HG03280 (cell line): ENCODE measurements around the gene NPSR1.
"Not testable (repeated sequence)": the region's sequence is repeated elsewhere in the genome, so short reads cannot be mapped to it uniquely, and the experiment has no call there.

Experiments
- ATAC-seq: cut with Tn5 transposase; IDR thresholded peaks from one replicate; pipeline ENCODE4 v1.9.1; 2021; ENCODE audit warnings: mild to moderate bottlenecking, moderate library complexity; ENCODE audit not compliant: unreplicated experiment

The NPSR1 gene, protein sequence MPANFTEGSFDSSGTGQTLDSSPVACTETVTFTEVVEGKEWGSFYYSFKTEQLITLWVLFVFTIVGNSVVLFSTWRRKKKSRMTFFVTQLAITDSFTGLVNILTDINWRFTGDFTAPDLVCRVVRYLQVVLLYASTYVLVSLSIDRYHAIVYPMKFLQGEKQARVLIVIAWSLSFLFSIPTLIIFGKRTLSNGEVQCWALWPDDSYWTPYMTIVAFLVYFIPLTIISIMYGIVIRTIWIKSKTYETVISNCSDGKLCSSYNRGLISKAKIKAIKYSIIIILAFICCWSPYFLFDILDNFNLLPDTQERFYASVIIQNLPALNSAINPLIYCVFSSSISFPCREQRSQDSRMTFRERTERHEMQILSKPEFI

DNA sequence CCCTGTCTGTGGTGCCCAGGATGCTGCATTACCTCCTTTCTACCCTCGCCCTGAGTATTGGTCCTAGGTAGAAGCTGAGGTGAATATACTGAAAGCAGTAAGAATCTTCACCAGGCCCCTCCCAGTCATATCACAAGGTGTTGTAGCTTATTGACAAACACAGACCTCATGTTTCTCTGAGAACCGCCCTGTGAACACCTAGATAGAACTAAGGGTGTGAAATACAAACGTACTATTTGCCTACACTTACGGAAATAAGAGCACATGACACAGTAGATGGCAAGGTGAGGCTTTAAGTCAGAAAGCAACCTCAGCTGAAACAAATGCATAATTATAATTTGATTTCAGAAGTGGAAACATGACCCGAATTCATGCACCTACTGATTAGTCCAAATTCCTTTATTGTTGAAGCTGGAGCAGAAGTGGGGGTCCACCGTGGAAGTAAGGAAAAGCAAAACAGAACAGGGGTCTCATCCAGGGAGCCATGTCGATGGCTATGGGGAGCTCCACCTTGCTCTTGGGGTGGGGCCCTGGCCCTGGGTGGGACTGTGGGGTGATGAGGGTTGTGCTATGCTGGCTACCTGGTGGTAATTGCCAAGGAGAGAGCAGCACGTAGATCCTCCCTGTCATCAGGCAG lies at the start of gene NPSR1:
Gene NPSR1 (plus strand): TSS at position 587 of the 637 bp plus-strand sequence. CDS start 195 bp downstream, outside the sequence.
- ATAC-seq: no peak

DNA sequence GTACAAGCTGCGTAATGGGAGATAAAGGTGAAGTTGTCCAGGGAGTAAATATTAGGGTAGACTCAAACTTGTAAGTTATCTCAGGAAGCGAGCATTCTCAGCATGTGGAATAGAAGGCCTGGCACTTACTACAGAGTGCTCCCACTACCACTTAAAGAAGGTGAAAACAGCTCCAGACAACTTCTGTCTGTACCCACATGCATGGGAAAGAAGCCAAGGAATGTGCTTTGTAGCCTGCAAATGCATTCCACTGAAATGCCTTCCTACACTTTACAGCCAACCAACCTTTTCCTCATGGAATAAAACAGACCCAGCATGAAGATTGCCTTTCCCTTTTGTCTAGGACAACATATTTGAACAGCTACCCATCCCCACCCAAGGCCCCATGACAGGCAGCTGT lies 45.4 kb upstream of the NPSR1 start:
- ATAC-seq: no peak

DNA sequence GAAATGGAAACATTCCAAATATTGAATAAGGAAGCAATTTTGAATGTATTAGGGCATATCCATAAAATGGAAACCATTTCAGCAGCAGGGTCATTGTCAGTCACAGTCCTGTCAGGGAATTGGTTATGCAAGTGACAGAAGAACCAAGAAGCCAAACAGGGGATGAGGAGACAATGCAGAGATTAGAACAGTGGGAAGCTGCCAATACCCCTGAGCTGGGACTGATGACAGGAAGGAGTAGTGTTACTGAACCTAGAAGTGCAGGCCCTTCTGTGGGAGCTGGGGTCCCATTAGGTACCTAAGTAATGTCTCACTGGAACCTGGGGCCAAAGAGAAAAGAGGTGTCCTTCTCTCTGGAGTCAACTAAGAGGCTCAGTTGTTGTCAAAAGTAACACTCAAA lies 37.6 kb upstream of the NPSR1 start:
- ATAC-seq: no peak

DNA sequence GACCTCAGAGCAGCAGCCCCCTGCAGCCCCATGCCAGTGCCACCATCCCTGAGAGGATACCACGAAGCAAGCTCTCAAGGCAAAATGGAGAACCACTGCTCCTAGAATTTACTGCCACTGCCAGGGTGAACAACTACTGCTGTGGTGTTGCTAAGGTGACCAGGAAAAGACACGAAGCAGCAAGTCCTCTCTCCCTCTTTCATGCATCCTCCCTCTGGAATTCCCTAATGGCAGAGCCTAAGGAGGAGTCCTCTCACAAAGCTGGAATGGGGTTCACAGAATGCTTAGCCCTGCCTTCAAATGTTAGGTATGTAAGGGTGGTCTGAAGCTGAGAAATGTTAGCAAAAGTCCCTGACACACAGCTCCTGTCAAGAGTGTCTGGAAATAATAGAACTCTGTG lies 35.8 kb upstream of the NPSR1 start:
- ATAC-seq: no peak

DNA sequence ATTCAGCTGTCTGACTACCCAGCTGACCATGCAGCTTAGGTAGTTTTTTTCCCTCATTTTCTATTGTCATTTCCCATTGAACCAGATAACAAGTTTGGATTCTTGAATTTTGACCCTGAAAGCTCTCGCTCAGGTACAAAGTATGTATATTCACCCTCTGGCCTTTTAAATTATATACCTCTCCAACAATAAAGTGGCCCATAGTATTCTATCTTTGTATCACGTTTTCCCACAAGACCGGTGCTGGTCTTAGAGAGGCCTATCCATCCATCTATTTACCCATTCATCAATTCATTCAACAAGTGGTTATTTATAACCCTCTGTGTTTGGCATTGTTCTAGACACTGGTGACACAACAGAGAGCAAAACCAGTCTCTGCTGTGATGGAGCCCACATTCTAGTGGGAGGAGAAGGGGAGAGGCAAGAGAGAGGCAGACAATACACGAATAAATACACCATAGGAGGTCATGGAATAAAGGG lies 35.2 kb upstream of the NPSR1 start:
- no peak for ATAC-seq

DNA sequence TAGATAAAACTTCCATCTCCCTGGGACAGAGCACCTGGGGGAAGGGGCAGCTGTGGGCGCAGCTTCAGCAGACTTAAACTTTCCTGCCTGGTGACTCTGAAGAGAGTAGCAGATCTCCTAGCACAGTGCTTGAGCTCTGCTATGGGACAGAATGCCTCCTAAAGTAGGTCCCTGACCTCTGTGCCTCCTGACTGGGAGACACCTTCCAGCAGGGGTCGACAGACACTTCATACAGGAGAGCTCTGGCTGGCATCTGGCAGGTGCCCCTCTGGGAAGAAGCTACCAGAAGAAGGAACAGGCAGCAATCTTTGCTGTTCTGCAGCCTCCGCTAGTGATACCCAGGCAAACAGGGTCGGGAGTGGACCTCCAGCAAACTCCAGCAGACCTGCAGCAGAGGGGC lies 29.4 kb upstream of the NPSR1 start:
- ATAC-seq: not testable (repeated sequence)

DNA sequence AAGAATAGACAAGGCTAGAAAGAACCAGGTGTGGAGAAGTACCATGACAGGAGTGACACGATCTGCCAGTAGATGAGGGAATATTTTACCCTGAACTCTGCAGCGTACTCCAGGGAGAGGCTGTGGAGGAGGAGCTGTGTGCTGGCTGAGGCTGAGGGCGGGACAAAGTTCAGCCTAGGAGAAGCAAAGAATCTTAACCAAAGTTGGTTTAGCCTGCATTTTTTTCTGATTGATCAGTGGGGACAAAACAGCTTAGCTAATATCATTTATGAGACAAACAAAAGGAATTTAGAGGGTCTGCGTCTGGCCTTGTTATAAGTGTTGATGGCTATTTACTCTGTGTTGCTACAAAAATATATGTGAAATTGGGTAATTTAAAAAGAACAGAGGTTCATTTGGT lies 5.2 kb upstream of the NPSR1 start:
- no peak for ATAC-seq

DNA sequence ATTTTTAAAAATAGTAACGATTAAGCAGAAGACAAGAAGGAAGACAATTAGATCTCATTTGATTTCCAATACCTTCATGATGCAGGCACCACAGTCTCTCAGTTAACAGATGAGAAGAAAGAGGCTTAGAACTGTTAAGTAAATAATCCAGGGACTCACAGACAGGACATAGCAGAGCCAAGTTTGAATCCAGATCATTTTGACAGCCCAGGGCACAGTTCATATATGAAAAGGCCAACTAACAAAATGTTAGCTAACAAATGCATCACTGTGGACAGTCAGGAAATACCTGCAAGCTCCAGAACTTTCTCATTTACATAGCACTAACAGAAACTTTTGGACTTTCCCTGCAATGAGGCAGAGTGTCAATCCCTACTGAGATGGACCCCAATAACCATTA lies 4.2 kb upstream of the NPSR1 start:
- ATAC-seq: no peak

DNA sequence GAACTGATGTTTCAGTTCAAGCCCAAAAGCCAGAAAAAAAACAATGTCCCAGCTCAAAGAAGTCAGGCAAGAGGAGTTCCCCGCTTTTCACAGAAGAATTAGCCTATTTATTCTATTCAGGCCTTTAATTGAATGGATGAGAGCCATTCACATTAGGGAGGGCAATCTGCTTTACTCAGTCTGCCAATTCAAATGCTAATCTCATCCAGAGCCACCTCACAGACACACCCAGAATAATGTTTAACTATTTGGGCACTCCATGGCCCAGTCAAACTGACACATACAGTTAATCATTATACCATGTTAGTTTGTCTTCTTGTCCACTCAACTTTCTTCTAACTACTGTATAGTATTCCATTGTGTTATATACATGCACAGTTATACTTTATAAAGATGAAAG lies 2.6 kb upstream of the NPSR1 start:
- no peak for ATAC-seq

DNA sequence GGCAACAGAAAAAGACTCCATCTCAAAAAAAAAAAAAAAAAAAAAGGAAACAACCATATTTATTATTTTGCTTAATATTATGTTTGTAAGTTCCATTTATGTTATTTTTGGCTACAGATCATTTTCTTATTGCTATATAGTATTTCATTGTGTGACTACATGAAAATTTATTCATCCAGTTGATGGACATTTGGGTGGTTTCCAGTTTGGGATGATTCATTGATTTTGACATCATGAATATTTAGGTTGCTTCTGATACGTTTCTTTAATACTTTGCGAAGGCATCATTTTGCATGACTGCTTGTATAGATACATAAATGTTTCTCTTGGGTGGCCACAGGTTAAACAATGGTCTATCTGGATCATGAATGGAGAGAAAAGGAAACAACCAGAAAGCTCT lies 2.0 kb upstream of the NPSR1 start:
- ATAC-seq: no peak

DNA sequence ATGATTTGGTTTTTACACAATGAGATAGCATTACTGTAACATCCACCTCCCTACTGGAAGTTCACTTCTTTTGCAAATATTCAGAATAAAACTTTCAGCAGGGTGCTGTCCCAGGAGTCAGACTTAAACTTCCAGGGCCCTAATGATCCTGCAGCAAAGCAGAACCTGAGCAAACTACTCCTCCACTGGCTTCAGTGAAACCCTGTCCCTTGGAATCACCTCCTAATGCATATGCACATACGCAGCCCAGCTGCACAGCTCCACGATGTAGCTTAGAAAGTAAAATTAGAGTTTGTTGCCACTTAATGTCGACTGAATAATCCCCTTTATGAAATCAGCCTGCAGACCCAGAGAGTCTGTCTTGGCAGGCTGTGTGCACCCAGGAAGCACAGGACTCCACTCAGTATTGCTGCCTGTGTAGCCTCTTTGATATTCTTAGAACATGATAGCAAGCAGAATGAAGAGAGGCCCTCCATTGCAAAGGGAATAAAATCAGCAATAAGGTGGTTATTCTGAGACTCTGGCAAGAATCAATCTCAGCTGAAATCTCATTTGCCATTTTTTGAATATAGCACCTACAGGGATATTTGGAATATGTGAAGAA lies 1.6 kb downstream of the NPSR1 start:
- no peak for ATAC-seq

DNA sequence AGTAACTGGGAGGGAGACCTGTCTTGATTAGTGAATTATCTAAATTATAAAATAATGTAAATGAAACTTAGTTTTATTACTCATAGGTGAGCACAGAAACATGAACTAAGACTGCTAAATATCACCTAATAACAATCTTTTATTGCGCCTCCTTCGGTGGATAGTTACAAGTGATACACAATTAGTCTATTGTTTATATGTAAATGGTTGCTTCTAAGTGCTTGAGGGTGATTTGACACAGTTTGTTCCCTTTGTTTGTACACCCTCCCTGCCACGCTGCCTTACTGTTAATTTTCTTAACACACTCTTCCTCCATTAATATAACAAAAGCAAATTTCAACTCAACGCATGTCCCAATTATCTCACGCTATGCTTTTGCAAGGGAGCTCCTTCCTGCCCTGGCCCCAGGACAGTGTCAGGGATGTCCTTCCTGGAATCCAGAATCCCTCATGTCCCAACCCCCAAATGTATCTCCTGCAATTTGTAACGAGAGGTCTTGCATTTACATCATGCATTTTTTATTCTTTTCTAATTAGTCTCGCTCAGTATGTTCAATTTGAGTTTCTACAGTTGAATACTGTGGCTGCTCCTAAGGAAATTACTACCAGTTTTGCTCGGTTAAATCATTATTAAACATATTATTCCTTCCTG lies 4.2 kb downstream of the NPSR1 start:
- no peak for ATAC-seq

DNA sequence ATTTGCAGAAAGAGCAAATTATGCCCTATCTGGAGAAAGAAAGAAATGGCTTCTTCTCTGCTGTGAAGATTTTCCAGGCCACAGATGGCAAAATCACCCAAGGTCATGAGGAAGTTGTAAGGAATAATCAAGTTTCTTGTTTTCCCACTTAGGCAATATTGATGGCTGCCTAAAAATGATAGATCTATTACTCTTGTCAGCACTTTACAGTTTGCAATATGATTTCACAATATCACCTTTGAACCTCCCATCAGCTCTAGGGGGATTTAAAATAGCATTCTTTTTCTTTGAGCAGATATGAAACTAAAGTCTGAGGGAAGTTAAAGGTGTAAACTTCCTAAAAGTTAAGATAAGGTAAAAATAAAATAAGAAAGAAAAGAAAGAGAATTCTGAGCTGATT lies 6.7 kb downstream of the NPSR1 start:
- ATAC-seq: no peak

DNA sequence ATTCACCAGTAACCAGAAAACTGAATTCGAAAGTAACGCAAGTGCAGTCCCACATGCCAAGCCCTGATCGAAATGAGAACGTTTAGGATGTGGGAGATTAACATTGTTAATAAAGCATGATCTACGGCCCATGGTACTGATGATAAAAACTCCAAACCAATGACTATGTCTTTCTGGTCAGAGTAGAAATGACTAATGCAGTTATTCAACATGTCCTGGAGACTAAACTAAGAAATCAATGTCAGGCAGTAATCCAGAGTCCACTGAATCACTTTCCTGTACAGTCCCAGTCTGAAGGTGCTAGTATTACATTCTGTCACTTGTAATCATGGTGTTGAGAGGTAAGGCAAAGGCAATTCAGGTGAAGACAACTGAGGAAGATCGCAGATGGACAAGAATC lies 14.4 kb downstream of the NPSR1 start:
- ATAC-seq: no peak

DNA sequence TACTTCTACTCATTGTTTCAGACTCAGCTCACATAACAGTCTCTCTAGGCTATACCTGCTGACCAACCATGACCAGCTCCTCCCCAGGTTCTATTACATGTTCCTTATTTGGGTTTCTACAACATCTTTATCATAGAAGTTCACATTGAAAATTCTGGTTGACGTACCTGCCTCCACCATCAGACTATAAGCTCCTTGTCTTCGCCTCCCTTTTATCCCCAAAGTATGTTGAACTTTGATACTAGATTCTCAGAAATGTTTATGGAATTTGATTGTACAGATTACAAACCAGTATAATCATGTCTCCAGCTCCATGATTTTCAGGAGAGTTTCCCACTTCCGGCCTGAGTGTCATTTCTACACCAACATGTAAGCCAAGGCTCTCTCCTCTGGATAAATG lies 15.0 kb downstream of the NPSR1 start:
- no peak for ATAC-seq

DNA sequence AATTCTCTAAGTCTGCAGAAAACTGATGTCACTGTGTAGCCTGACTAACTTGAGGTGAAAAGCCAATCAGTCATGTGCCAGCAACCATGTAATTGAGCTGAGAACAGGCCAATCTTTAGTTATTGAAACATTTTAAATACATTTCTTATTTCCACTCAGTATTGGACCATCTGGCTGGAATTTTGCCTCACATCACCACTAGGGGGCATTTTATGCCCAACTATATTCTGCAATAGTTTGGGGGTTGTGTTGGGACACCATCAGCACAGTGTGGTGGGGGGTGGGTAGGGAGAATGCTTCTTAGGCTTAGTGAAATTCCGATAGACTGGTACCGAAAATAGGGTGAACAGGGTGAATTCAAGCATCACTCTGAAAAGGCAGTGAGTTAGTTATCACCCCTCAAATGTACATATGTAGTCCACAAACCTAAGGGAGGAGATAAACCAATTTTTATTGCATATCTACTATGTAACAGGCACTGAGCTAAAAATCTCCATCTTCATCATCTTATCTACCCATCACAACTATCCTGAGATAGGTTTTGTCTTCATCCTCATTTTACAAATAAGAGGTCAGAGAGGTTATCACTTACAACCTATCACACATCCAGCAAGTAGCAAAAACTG lies 17.8 kb downstream of the NPSR1 start:
- ATAC-seq: peak; percentile 67

DNA sequence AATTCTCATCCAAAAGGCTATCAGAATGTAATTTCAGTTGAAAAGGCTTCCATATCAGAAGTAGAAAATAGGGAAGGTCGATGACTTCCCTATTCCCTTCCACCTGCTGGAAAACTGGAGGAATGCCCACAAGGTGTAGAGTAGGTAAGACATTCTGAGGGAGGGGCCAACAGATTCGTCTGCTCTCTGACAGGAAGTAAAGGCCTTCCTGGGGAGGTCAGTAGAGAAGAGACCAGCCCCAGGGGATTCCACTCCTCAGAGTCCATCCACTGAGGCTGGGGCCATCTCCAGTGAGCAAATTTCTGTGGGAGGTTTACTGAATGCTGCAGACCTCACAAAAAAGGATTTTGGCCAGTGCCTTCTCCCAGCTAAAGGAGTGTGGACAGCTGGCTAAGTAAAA lies 19.5 kb downstream of the NPSR1 start:
- ATAC-seq: no peak

DNA sequence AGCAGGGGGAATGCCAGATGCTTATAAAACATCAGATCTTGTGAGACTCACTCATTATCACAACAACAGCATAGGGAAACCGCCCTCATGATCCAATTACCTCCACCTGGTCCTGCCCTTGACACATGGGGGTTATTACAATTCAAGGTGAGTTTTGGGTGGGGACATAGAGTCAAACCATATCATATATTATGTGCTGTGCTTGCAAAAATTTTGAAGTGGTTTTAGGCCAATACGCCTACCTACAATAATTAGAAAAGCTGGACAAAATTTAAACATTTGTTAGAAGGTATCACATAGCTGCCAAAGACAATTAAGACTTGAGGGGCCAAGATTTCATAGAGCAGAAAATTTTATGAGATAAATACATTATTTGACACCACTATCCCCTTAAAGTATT lies 29.5 kb downstream of the NPSR1 start:
- ATAC-seq: no peak

DNA sequence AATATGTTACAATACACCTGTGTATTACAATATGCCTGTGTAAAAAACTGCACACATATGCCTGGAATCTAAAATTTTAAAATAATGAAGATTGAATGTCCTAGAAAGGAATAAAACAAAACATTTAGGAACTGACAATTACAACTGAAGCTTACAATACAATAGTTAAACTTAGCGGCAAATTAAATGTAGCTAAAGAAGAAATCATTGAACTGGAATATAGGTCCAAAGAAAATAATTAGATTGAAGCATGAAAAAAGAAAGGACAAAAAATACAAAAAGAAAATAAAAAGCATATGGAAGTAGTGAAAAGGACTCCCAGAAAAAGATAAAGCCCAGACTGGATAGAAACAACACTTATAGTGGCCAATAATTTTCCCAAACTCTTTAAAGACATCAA lies 38.4 kb downstream of the NPSR1 start:
- ATAC-seq: no peak

DNA sequence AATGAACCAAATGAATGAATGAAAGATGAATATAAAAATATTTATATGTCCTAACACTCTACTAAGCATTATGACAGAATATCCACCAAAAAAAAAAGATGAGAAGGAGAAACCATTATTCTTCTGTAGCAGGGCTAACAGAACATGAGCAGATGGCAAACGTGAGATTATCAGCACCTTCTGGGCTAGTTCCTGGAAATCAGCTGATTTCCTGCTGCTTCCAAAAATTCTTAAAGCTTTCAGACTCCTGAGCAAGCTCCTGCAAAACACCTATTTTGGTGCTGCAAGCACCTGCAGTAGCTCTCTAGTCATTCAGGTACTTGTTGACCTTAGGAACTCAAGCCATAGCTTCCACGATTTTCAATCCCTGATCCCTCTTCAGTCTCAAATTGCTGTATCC lies 51.8 kb downstream of the NPSR1 start:
- no peak for ATAC-seq

DNA sequence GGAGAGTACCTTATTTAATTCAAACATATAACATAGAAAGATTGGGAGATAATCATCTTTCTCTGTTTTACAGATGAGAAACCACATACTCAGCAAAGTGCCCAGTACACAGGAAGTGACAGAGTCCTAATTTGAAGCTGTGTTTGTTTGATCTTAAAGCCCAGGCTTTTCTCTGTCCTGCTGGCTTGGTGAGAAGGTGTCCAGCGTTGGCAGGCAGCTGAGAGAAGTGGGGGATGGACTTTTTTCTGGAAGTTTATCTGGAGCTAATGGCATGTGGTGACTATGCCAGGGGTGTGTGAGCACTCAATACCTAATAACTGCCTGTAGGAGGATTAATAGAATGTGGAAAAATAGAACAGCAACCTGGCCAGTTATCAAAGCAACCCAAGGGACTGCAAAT lies 60.8 kb downstream of the NPSR1 start:
- ATAC-seq: no peak
